Activated B cell treated with CpG ODN at 0.5 μM for 24 hours (primary cell): ENCODE measurements around the gene NXPE3. TPM values are rescaled to one million over a fixed set of nuclear protein-coding genes. Genes with fewer than 3 reads are reported as not detected.

Source experiments
- total RNA-seq: library from RNA; stranded (reverse); gene quantifications from 2 replicates; pipeline ENCODE4 v1.2.3, GENCODE V29; 2022

The NXPE3 gene
- total RNA-seq, 1 donor from 2014 or later: 15.8 TPM

Other genes with a start within 250 kb of the NXPE3 start
- gene TRMT10C, start 217.3 kb upstream of the NXPE3 start, total RNA-seq: 33.5 and 34.6 TPM in 2 replicates
- gene PCNP, start 205.0 kb upstream of the NXPE3 start, total RNA-seq: 149 TPM in 2 replicates
- 26.2 and 28.7 TPM in 2 replicates for gene ZBTB11, start 102.1 kb upstream of the NXPE3 start, total RNA-seq
- 1,431 and 1,623 TPM in 2 replicates for gene RPL24, start 92.5 kb upstream of the NXPE3 start, total RNA-seq
- 7.3 and 7.9 TPM in 2 replicates for gene CEP97, start 54.6 kb upstream of the NXPE3 start, total RNA-seq
- gene NFKBIZ, start 70.3 kb downstream of the NXPE3 start, total RNA-seq: 391 and 421 TPM in 2 replicates